ENCODE results near the gene SPCS1.
"Not testable (repeated sequence)": the region's sequence is repeated elsewhere in the genome, so short reads cannot be mapped to it uniquely, and the experiment has no call there.

DNA sequence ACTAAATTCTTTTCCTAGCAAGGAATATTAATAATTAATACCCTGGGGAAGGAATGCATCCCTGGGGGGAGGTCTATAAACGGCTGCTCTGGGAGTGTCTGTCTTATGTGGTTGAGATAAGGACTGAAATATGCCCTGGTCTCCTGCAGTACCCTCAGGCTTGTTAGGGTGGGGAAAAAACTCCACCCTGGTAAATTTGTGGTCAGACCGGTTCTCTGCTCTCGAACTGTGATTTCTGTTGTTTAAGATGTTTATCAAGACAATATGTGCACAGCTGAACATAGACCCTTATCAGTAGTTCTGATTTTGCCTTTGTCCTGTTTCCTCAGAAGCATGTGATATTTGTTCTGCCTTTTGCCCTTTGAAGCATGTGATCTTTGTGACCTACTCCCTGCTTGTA lies 22.8 kb downstream of the SPCS1 start:
- TF ChIP-seq, protein P1, sequence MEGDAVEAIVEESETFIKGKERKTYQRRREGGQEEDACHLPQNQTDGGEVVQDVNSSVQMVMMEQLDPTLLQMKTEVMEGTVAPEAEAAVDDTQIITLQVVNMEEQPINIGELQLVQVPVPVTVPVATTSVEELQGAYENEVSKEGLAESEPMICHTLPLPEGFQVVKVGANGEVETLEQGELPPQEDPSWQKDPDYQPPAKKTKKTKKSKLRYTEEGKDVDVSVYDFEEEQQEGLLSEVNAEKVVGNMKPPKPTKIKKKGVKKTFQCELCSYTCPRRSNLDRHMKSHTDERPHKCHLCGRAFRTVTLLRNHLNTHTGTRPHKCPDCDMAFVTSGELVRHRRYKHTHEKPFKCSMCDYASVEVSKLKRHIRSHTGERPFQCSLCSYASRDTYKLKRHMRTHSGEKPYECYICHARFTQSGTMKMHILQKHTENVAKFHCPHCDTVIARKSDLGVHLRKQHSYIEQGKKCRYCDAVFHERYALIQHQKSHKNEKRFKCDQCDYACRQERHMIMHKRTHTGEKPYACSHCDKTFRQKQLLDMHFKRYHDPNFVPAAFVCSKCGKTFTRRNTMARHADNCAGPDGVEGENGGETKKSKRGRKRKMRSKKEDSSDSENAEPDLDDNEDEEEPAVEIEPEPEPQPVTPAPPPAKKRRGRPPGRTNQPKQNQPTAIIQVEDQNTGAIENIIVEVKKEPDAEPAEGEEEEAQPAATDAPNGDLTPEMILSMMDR (conservative IDR thresholded peaks at IDR 0.05; ENCODE audit: low read depth, low read length): not testable (repeated sequence)
- TF ChIP-seq EZH2 (IDR thresholded peaks at IDR 0.05; ENCODE audit: borderline replicate concordance, low read depth, low read length, poor library complexity, severe bottlenecking): not testable (repeated sequence)
